ENCODE measurements around the gene SULT2B1.
A peak's percentile ranks its signal among the peaks of the same experiment; 100 is the strongest.

Gene SULT2B1

DNA sequence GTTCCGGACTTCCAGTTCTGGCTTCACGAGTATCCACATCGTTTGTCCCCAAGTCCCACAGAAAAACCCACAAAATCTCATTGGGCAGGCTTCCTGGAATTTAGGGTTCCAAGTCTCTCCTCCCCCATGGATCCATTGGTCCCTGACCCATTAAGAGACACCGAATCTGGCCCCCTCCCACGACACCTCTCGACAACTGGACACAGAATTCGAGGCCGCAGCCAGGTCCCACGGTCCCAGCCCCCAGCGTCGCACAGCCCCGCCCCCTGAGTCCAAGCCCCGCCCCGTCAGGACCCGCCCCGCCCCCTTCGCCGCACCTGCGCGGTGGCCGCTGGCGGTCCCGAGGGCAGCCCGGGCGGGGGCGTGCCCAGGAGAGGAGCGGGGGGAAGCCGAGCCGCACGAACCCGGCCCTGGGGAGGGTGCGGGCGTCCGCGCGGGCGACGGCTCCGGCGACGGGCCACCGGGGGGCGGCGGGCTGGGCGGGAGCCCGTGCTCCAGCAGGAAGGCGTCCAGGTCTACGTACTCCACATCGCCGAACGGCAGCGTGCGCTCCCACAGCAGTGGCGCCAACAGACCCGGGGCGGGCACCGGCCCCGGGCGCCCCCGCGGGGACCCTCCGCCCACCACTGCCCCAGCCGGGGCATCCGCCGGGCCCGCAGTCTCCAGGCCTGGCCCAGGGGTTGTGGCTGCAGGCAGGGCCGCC is 83.4 kb downstream of the SULT2B1 start:
- TF ChIP-seq POLR2AphosphoS5 (IDR thresholded peaks at IDR 0.05; ENCODE audit: low read depth, low read length), result no peak
- no peak for TF ChIP-seq TAF1 (IDR thresholded peaks at IDR 0.05; ENCODE audit: borderline replicate concordance, low read depth, low read length)
- no peak for TF ChIP-seq POLR2A (IDR thresholded peaks at IDR 0.05; ENCODE audit: low read depth, low read length)
- DNase-seq (ENCODE audit: insufficient read length), result peak; percentile 80
- peak; percentile 92 for FAIRE-seq

DNA sequence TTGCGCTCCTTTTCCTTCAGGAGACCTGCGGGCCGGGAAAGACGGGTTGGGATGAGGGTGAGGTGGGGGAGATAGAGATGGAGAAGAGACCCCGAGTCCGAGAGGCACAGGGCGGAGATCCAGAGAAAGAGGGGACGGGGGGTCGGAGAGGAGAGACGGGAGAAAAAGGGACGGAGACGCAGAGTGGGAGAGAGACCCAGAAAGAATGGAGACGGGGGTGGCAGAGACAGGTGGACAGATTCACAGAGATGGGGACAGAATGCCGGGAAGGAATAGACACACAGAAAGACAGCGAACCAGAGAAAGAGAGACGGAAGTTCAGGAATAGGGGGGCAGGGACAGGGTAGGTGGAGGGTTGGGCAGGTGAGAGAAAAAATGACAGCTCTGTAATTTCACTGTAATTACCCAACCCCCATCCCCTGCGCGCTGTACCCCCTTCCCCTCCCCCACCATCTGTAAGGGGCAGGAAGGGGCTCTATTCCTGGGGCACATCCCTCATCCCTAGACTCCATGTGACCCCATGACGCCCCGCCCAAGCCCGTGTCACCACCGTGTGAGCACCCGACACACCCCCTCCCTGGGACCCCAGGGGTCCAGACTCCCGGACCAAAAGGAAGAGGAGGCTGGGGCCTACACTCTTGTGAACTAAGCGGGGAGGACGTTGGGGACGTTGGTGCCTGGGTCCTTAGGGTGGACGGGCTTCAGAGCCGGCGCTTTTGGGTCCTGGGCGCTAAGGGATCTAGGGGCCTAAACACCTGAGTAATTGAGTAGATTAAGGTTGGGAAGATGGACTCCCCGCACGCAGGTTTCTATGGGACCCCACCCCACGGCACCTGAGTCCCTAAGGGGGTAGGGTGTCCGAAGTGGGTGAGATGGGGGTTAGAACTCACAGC is 84.2 kb downstream of the SULT2B1 start:
- DNase-seq (ENCODE audit: insufficient read length), result no peak
- no peak for FAIRE-seq
- no peak for TF ChIP-seq POLR2AphosphoS5 (IDR thresholded peaks at IDR 0.05; ENCODE audit: low read depth, low read length)
- TF ChIP-seq POLR2A (IDR thresholded peaks at IDR 0.05; ENCODE audit: low read depth, low read length), result no peak
- no peak for TF ChIP-seq TAF1 (IDR thresholded peaks at IDR 0.05; ENCODE audit: borderline replicate concordance, low read depth, low read length)

GRCh38 chr19:48636859-48637448 is 85.0 kb downstream of the SULT2B1 start, which contains the start of gene DBP:
Gene DBP (minus strand): TSS chr19:48637379. CDS start chr19:48636994, 385 bp downstream.
- no peak for TF ChIP-seq POLR2A (IDR thresholded peaks at IDR 0.05; ENCODE audit: low read depth, low read length)
- TF ChIP-seq TAF1 (IDR thresholded peaks at IDR 0.05; ENCODE audit: borderline replicate concordance, low read depth, low read length), result no peak
- no peak for DNase-seq (ENCODE audit: insufficient read length)
- FAIRE-seq, result no peak

- TF ChIP-seq POLR2A (IDR thresholded peaks at IDR 0.05; ENCODE audit: low read depth, low read length) (no peak), TAF1 (IDR thresholded peaks at IDR 0.05; ENCODE audit: borderline replicate concordance, low read depth, low read length) (no peak), POLR2AphosphoS5 (IDR thresholded peaks at IDR 0.05; ENCODE audit: low read depth, low read length) (no peak)
- DNase-seq (ENCODE audit: insufficient read length), result peak; percentile 94
- FAIRE-seq, result peak; percentile 96
Observed at GRCh38 chr19:48637449-48637947, 85.5 kb downstream of the SULT2B1 start.

DNA sequence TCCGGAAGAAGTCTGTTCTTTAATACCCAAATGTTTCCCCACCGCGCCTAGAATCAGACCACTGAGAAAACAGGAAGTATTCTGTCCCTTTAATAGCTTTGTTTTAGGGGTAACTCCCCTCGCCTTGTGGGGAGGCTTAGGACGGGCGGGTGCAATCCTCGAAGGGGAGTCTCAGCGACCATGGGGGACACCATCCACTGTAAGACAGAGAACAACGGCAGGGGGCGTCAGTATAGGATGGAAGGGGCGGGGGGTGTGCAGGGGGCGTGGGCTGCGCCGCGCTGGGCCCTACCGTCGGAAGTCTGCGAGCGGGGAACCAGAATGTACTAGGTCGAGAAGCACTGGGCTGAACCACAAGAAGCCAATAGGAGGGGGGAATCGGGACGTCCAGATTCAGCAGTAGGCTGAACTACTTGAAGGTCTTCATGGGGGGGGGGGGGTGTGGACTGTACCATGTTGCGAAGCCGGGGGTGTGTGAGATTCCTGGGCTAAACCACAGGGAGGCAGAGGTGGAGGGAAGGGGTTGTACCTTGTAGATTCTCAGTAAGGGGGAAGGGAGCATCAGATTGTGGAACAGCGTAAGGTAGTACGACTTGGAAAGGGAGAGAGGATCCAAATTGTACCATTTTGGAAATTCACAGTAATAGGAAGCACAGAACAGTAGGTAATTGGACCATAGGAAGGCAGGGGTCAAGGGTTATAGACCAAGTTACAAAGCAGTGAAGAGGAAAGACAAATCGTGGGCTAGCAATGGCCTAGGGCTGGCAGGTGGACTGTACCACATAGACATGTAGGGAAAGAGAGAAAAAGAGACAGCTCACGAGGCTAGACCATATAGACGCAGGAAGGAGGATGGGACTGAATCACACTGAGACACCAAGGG is 86.2 kb downstream of the SULT2B1 start:
- TF ChIP-seq POLR2A (IDR thresholded peaks at IDR 0.05; ENCODE audit: low read depth, low read length) (peak; percentile 66), TAF1 (IDR thresholded peaks at IDR 0.05; ENCODE audit: borderline replicate concordance, low read depth, low read length) (peak; percentile 55; the same call in 1 of the 2 replicates), POLR2AphosphoS5 (IDR thresholded peaks at IDR 0.05; ENCODE audit: low read depth, low read length) (no peak; the same call in none of the 2 replicates)
- peak; percentile 82 for FAIRE-seq
- peak; percentile 66 for DNase-seq (ENCODE audit: insufficient read length)

- FAIRE-seq (no peak), DNase-seq (ENCODE audit: insufficient read length) (no peak)
- TF ChIP-seq POLR2AphosphoS5 (IDR thresholded peaks at IDR 0.05; ENCODE audit: low read depth, low read length) (no peak), TAF1 (IDR thresholded peaks at IDR 0.05; ENCODE audit: borderline replicate concordance, low read depth, low read length) (no peak), POLR2A (IDR thresholded peaks at IDR 0.05; ENCODE audit: low read depth, low read length) (no peak)
Observed at GRCh38 chr19:48638831-48639381, 86.9 kb downstream of the SULT2B1 start.

- DNase-seq (ENCODE audit: insufficient read length) (no peak), FAIRE-seq (no peak)
- no peak for TF ChIP-seq TAF1 (IDR thresholded peaks at IDR 0.05; ENCODE audit: borderline replicate concordance, low read depth, low read length)
- TF ChIP-seq POLR2A (IDR thresholded peaks at IDR 0.05; ENCODE audit: low read depth, low read length), result no peak
- TF ChIP-seq POLR2AphosphoS5 (IDR thresholded peaks at IDR 0.05; ENCODE audit: low read depth, low read length), result no peak
Observed at GRCh38 chr19:48639483-48640375, 87.8 kb downstream of the SULT2B1 start.

DNA sequence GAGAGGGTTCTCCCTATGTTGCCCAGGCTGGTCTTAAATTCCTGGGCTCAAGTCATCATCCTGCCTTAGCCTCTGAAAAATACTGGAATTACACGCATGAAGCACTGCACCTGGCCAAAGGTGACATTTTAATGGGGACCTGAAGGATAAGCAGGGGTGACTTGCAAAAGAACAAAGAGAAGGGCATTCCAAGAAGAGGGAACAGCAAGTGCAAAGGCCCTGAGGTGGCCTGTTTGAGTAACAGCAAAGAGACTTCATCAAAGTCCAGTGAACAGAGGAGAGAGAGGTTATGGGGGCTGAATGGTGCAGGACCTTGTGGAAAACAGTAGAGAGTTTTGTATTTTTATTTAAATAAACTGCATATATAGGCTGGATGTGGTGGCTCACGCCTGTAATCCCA is 89.9 kb downstream of the SULT2B1 start:
- TF ChIP-seq POLR2AphosphoS5 (IDR thresholded peaks at IDR 0.05; ENCODE audit: low read depth, low read length) (no peak), POLR2A (IDR thresholded peaks at IDR 0.05; ENCODE audit: low read depth, low read length) (no peak), TAF1 (IDR thresholded peaks at IDR 0.05; ENCODE audit: borderline replicate concordance, low read depth, low read length) (no peak)
- DNase-seq (ENCODE audit: insufficient read length) (no peak), FAIRE-seq (no peak)

GRCh38 chr19:48642862-48643261 is 90.9 kb downstream of the SULT2B1 start:
- DNase-seq (ENCODE audit: insufficient read length) (no peak), FAIRE-seq (no peak)
- TF ChIP-seq POLR2AphosphoS5 (IDR thresholded peaks at IDR 0.05; ENCODE audit: low read depth, low read length), result no peak
- no peak for TF ChIP-seq TAF1 (IDR thresholded peaks at IDR 0.05; ENCODE audit: borderline replicate concordance, low read depth, low read length)
- TF ChIP-seq POLR2A (IDR thresholded peaks at IDR 0.05; ENCODE audit: low read depth, low read length), result no peak
